HG03039 (cell line): ENCODE data around the gene TBC1D2.

ENCODE experiments used
- ATAC-seq: cut with Tn5 transposase; IDR thresholded peaks from one replicate; pipeline ENCODE4 v1.9.1; 2021; ENCODE audit warnings: mild to moderate bottlenecking, moderate library complexity; ENCODE audit not compliant: unreplicated experiment

TBC1D2 gene

DNA sequence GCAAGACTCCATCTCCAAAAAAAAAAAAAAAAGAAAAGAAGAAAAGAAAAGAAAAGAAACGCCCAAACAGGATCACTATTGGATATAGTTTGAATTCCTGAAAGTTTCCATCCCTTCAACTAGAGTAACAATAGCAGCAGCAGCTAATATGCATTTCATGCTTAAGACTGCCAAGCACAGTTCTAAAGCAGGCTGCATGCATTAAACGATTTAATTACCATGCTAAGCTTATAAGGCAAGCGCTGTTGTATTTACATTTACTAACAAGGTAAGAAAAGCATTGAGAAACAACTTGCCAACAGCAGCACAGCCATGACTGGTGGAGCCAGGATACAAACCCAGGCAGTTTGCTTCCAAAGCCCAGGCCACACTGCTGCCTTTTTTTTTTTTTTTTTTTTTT, 13.0 kb downstream of the TBC1D2 start:
- ATAC-seq = no peak

DNA sequence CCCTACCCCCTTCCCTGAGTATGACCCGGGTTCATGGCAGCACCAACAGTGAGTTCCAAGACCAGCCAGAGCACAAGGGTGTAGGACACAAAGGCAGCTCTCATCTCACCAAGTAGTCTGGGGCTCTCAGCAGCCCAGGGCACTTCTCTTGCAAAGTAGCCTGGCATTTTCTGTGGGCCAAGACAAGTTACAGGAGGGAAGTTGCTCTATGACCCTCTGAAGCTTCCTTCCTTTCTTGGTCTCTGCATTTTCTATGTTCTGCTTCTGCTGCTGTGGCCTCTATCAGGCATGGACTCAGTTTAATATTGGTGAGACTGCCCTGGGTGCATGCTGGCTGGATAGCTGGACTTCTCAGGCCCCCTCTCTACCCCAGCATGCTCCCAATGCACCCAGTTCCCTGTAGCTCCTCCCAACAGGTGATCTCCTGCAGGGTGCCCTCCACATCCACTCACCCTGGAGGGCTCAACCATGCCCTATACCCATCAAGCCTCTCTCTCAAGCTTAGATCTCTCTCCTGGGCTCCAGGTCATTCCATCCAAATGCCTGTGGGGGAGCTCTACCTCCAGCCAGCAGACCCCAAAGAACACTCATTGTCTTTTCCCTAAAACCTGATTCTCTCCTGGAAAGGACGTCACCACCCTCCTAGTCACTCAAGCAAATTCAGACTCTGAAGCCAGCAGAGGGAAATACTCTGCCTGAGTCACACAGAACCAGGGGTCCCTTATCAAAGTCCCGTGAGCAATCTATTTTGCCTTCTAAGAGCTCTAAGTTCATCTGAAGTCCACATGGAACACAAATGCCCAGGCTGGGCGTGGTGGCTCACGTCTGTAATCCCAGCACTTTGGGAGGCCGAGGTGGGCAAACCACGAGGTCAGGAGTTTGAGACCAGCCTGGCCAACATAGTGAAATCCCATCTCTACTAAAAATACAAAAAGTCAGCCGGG, 13.8 kb downstream of the TBC1D2 start:
- no peak for ATAC-seq

DNA sequence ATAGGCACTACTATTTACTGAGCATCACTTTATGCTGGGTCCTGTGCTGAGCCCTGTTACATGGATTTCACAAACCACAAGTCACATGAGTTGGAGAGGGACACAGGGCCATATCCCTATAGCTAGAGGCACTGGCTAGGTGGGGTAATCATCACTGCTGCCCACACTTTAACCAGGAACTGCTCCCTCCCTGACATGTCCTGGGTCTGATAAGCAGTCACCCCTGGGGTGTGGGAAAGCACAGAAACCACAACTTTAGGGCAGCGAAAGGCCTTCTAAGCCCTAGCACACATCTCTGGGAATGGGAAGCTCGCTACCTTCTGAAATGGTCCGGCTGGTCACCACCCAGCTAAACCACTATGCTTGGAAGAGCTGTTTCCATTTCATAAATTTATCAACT, 15.0 kb downstream of the TBC1D2 start:
- ATAC-seq = no peak

- ATAC-seq = no peak
Observed at GRCh38 chr9:98236901-98237487, 18.5 kb downstream of the TBC1D2 start.

GRCh38 chr9:98235126-98235525, 20.3 kb downstream of the TBC1D2 start:
- no peak for ATAC-seq

- no peak for ATAC-seq
Observed at GRCh38 chr9:98234245-98234825, 21.1 kb downstream of the TBC1D2 start.

GRCh38 chr9:98232926-98233325, 22.5 kb downstream of the TBC1D2 start:
- ATAC-seq = no peak

- ATAC-seq = no peak
Observed at GRCh38 chr9:98231770-98232478, 23.5 kb downstream of the TBC1D2 start.

- no peak for ATAC-seq
Observed at GRCh38 chr9:98230789-98231188, 24.7 kb downstream of the TBC1D2 start.

DNA sequence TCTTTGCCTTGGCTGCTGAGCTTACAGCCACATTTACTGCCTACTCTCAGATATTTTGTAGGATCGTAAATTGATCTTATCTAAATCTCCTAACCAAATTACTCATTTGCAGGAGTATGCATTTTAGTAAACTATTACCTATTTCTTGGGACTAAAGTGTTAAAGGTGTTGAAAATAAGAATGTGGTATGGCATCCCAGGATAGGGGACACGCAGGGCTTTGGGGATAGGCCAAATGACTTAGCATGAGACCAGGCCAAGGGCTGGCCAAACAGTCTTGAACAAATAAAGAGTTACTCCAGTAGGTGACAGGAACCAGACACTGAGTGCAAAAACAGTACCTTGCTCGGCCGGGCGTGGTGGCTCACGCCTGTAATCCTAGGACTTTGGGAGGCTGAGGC, 25.1 kb downstream of the TBC1D2 start:
- no peak for ATAC-seq

- ATAC-seq = no peak
Observed at GRCh38 chr9:98229620-98230019, 25.8 kb downstream of the TBC1D2 start.

DNA sequence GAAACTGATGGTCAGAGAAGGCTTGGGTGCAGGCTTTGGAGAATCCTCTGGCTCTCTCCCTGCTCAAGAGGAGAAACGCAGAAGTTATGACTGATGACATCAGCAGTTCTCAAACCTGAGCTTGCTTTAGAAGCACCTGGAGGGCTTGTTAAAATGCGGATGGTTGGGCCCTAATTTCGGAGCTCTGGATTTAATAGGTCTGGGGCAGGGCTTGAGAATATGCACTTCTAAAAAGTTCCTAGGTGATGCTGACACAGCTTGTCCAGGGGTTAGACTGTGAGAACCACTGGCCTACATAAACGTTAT, 26.4 kb downstream of the TBC1D2 start:
- ATAC-seq = no peak

DNA sequence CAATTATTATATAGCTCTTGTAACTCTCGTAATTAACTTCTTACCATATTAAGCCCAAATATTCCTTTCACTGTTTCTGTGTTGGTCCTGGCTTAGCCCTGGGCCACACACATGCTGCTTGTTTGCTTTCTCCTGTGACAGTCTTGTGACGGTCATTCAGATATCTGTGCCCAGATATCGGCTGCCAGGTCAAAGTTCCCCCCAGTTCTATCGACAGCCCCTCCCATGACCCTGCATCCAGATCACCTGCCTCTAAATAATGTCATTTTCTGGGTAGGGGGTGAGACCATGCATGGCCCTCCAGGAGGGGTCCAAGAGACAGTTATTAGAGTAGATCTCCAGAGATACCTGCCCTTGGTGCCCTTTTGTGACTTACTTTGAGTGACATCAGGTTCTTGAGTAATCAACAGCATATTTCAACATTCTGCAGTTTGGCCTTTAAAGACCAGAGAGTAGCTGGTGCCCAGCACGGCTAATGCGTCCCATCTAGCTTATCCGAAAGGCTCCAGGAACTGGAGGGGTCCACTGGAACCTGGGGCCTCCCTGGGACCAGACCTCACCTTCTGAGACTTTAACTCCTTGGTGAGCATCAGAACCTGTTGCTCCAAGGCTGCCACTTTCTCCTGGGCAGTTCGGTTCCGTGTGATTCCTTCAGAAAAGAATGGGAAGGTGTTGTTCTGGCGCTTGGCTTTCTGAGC, 26.9 kb downstream of the TBC1D2 start:
- ATAC-seq = no peak

GRCh38 chr9:98227883-98228282, 27.6 kb downstream of the TBC1D2 start:
- ATAC-seq = no peak

GRCh38 chr9:98226957-98227356, 28.5 kb downstream of the TBC1D2 start:
- no peak for ATAC-seq

DNA sequence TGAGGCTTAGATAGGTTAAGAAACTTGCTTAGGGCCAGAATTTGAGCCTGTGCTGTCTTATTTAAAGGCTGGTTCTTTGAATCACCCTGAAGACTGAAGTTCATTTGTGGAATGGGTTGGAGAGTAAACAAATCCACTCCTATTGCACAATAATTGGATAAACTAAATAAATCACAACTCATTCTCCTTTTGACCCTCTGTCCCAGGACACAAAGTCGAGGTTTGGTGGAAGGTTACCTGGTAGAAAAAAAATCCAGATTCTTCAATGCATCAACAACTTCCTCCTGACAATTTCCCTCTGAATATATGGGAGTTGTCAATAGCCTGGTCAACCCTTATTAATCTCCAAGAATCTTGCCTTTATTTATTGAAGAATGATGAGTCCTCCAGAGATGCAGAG, 28.9 kb downstream of the TBC1D2 start:
- no peak for ATAC-seq

- no peak for ATAC-seq
Observed at GRCh38 chr9:98225015-98225442, 30.4 kb downstream of the TBC1D2 start.

DNA sequence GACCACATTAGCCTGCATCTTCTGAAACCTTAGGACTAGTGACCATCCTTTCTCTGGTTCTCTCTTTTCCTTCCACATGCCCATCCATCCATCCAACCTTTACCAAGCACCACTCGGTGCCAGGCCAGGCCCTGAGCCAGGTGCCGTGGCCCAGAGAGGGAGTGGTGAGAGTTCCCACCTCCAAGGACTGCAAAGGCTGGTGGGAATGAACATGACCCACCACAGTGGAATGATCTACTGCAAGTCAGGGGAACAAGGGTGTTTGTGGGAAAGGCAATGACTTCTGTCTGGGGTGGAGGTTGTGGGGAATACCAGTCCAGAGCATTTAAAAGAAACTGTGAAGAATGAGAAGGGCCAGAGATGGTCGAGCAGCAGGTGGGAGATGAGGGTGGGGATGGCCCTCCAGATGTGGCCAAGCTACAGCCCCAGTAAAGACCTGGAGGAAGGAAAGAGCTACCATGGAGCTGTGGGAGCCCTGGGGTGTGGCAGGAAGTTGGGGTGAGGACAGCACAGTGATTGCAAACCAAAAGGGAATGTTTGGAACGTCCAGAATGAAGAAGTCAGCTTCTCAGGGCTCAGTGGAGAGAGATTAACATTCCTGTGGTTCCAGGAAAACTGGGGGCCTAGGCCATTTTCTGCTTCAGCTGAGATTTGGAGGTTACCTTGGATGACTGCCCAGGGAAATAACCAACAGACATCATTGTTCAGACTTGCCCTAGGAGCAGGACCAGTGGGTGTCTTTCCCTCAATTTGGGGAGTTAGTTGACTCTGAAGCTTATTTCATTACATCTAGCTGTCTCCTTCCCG, 32.4 kb downstream of the TBC1D2 start:
- ATAC-seq = no peak

GRCh38 chr9:98220911-98221310, 34.5 kb downstream of the TBC1D2 start:
- no peak for ATAC-seq

GRCh38 chr9:98219794-98220370, 35.6 kb downstream of the TBC1D2 start:
- ATAC-seq = no peak
